OCI-LY3 (cell line): ENCODE measurements around the gene MGMT.

Experiments
- H2AFZ ChIP-seq: fragments of 200-600, 300-600 bp; shearing (Covaris generic); 2 replicates; pipeline ENCODE4 v1.6.0; 2014; ENCODE audit warnings: antibody characterized with exemption, low read depth, low read length
- H3K27ac ChIP-seq: fragments of 200-600, 300-600 bp; sonication (generic); 2 replicates; pipeline ENCODE4 v1.5.1; 2014; ENCODE audit warnings: mild to moderate bottlenecking, low read length, moderate library complexity, mixed read lengths
- H3K27me3 ChIP-seq: fragments of 200-600, 300-600 bp; sonication (generic); 2 replicates; pipeline ENCODE4 v1.6.1; 2014; ENCODE audit warnings: low read depth, low read length, mixed read lengths
- H3K36me3 ChIP-seq: fragments of 200-600, 300-600 bp; sonication (generic); replicated peaks from 2 replicates; pipeline ENCODE3; 2014; ENCODE audit warnings: low read depth, low read length, mixed read lengths
- H3K4me1 ChIP-seq: fragments of 300-600, 200-600 bp; sonication (generic); 2 replicates; pipeline ENCODE4 v1.6.1; 2014; ENCODE audit warnings: low read length, mixed read lengths
- H3K4me2 ChIP-seq: fragments of 200-600, 300-600 bp; sonication (generic); 2 replicates; pipeline ENCODE4 v1.6.1; 2014; ENCODE audit warnings: low read length, mixed read lengths
- H3K4me3 ChIP-seq: fragments of 300-600, 200-600 bp; sonication (generic); 2 replicates; pipeline ENCODE4 v1.5.1; 2014; ENCODE audit warnings: antibody characterized with exemption, mild to moderate bottlenecking, low read length, moderate library complexity
- H3K79me2 ChIP-seq: fragments of 300-600, 200-600 bp; shearing (Covaris generic); 2 replicates; pipeline ENCODE4 v1.6.1; 2014; ENCODE audit warnings: mild to moderate bottlenecking, low read length, mixed read lengths
- H3K9ac ChIP-seq: fragments of 300-600, 200-600 bp; shearing (Covaris generic); 2 replicates; pipeline ENCODE4 v1.6.0; 2014; ENCODE audit warnings: mild to moderate bottlenecking, low read length, moderate library complexity
- H3K9me3 ChIP-seq: fragments of 200-600, 300-600 bp; shearing (Covaris generic); 2 replicates; pipeline ENCODE4 v1.6.1; 2014; ENCODE audit warnings: low read length, mixed read lengths; ENCODE audit not compliant: insufficient read depth
- H4K20me1 ChIP-seq: fragments of 200-600, 300-600 bp; sonication (generic); 2 replicates; pipeline ENCODE4 v1.6.1; 2016; ENCODE audit warnings: low read length, mixed read lengths; ENCODE audit not compliant: insufficient read depth
- EZH2phosphoT487 ChIP-seq: fragments of 200-600 bp; shearing (Covaris generic); IDR thresholded peaks from 2 replicates; pipeline ENCODE4 v1.6.1; 2018; ENCODE audit warnings: antibody characterized with exemption, mixed run types, low read depth
- TF ChIP-seq, protein P1 (sequence below): fragments of 200-600, 300-600 bp; sonication (generic); IDR thresholded peaks from 2 replicates; pipeline ENCODE4 v1.5.1; 2014; ENCODE audit warnings: antibody characterized with exemption, low read length, low read depth

MGMT gene

DNA sequence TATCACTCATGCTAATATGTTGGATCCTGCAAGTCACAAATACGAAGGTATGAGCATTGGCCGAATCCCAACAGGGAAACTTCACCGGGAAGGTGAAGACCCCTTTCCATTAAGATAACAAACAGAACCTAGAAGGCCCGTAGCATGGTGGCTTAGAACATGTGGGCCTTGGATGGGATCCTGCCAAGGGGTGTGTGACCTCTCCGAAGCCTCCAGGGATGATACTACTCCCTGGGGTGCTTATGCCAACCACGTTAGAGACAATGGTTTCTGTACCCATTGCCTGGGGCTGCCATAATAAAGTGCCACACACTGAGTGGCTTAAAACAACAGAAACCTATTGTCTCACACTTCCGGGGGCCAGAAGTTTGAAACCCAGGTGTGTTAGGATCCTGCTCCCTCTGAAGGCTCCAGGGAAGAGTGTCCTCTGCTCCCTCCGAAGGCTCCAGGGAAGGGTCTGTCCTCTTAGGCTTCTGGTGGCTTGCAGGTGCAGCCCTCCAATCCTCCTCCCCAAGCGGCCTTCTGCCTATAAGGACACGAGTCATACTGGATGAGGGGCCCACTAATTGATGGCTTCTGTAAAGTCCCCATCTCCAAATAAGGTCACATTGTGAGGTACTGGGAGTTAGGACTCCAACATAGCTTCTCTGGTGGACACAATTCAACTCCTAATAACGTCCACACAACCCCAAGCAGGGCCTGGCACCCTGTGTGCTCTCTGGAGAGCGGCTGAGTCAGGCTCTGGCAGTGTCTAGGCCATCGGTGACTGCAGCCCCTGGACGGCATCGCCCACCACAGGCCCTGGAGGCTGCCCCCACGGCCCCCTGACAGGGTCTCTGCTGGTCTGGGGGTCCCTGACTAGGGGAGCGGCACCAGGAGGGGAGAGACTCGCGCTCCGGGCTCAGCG is 992 bp upstream of the MGMT start:
- H3K9me3 ChIP-seq: no peaks in the 10 kb centered on the region
- no peak overlapping the region for H3K4me3 ChIP-seq
- no peaks in the 10 kb centered on the region for H3K36me3 ChIP-seq
- TF ChIP-seq EZH2phosphoT487: no peak
- TF ChIP-seq, protein P1, sequence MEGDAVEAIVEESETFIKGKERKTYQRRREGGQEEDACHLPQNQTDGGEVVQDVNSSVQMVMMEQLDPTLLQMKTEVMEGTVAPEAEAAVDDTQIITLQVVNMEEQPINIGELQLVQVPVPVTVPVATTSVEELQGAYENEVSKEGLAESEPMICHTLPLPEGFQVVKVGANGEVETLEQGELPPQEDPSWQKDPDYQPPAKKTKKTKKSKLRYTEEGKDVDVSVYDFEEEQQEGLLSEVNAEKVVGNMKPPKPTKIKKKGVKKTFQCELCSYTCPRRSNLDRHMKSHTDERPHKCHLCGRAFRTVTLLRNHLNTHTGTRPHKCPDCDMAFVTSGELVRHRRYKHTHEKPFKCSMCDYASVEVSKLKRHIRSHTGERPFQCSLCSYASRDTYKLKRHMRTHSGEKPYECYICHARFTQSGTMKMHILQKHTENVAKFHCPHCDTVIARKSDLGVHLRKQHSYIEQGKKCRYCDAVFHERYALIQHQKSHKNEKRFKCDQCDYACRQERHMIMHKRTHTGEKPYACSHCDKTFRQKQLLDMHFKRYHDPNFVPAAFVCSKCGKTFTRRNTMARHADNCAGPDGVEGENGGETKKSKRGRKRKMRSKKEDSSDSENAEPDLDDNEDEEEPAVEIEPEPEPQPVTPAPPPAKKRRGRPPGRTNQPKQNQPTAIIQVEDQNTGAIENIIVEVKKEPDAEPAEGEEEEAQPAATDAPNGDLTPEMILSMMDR: no peak
- no peaks in the 10 kb centered on the region for H3K27me3 ChIP-seq
- no peak overlapping the region for H3K27ac ChIP-seq
- no peak overlapping the region for H3K9ac ChIP-seq
- no peak overlapping the region for H2AFZ ChIP-seq
- no peaks in the 10 kb centered on the region for H3K79me2 ChIP-seq
- H3K4me2 ChIP-seq: no peak overlapping the region
- H3K4me1 ChIP-seq: no peaks in the 10 kb centered on the region
- no peaks in the 10 kb centered on the region for H4K20me1 ChIP-seq

DNA sequence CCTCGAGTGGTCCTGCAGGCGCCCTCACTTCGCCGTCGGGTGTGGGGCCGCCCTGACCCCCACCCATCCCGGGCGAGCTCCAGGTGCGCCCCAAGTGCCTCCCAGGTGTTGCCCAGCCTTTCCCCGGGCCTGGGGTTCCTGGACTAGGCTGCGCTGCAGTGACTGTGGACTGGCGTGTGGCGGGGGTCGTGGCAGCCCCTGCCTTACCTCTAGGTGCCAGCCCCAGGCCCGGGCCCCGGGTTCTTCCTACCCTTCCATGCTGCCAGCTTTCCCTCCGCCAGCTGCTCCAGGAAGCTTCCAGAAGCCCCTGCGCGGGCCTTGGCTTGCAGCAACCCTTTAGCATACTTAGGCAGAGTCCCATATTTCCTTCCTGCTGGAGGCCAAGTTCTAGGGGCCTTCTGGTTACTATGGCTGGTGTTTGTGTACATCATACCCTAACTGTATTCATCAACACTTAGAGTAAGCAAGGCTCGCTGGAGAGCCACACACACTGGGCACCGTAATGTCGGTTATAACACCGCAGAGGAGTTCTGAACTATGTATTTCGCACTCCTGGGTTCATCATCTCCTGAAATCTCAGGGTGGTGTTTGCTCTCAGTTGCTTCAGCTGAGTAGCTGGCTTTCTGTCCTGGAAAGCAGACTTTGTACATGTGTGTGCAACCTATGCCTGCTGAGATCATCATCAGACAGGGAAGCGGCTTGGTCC is 471 bp downstream of the MGMT start:
- Histone ChIP-seq H3K79me2 (no peaks in the 10 kb centered on the region), H3K4me3 (no peak overlapping the region), H3K9ac (no peak overlapping the region), H3K4me1 (no peaks in the 10 kb centered on the region), H2AFZ (no peak overlapping the region), H3K9me3 (peaks cover 5% of the 10 kb centered on the region; the same call in 1 of the 2 replicates), H3K27me3 (no peaks in the 10 kb centered on the region), H4K20me1 (no peaks in the 10 kb centered on the region), H3K4me2 (no peak overlapping the region), H3K36me3 (no peaks in the 10 kb centered on the region), H3K27ac (no peak overlapping the region)
- TF ChIP-seq EZH2phosphoT487: no peak
- TF ChIP-seq, protein P1: no peak

DNA sequence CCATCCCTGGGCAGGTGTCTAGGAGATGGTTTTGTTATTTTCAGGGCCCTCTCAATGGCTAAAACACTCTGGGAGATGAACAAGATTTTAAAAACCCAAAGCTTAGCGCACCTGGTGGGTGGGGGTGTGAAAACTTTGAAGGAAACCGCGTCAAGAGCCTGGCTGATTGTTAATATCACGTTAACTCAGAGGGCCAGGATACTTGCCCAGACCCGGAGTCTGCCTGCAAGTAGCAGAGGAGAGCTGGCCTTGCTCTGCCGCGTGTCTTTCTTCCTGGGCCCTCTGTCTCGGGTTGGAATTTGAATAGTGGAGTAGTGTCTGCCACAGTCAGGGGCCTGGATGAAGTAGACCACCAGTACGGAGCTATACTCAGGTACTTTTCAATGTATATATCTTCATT is 1.1 kb downstream of the MGMT start:
- H3K9me3 ChIP-seq: peaks cover 5% of the 10 kb centered on the region; the same call in 1 of the 2 replicates
- no peaks in the 10 kb centered on the region for H3K36me3 ChIP-seq
- no peaks in the 10 kb centered on the region for H3K27me3 ChIP-seq
- no peaks in the 10 kb centered on the region for H3K4me1 ChIP-seq
- no peak overlapping the region for H3K9ac ChIP-seq
- no peak overlapping the region for H2AFZ ChIP-seq
- H3K79me2 ChIP-seq: no peaks in the 10 kb centered on the region
- no peaks in the 10 kb centered on the region for H4K20me1 ChIP-seq
- H3K4me2 ChIP-seq: no peak overlapping the region
- TF ChIP-seq, protein P1: no peak
- TF ChIP-seq EZH2phosphoT487: no peak
- no peak overlapping the region for H3K27ac ChIP-seq
- no peak overlapping the region for H3K4me3 ChIP-seq
